ENCODE data around the gene ZCWPW2.

The ZCWPW2 gene

DNA sequence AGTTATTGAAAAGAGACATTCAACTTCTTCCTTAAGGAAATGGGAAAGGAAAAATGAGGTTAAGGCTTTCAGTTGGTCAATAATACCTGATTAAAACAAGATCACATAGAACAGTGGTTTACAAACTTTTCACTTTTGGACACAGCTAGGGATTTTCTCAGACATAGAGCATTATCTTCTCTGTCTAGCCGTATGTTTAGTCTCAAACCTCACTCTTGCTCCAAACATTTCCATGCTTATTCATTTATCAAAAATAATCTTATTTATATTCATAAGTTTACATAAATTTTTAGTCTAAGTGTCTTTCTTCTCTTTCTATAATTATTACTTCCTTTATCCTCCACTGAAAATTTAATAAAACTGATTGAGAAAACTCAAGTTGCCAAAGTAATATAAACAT, 114.3 kb downstream of the ZCWPW2 start:
- H3K4me1 ChIP-seq (ENCODE audit: control insufficient read depth in 1 of 2, insufficient read depth in 1 of 2, low read depth in 1 of 2, low read length in 1 of 2), result no peaks in the 10 kb centered on the region
- H3K4me3 ChIP-seq (ENCODE audit: low read depth in 1 of 2, low read length in 1 of 2), result no peak overlapping the region
- H3K9me3 ChIP-seq, result peaks cover 3% of the 10 kb centered on the region
- H3K36me3 ChIP-seq, result no peaks in the 10 kb centered on the region
- H3K27ac ChIP-seq, result no peak overlapping the region
- H3K27me3 ChIP-seq, result no peaks in the 10 kb centered on the region
- TF ChIP-seq, protein P1, sequence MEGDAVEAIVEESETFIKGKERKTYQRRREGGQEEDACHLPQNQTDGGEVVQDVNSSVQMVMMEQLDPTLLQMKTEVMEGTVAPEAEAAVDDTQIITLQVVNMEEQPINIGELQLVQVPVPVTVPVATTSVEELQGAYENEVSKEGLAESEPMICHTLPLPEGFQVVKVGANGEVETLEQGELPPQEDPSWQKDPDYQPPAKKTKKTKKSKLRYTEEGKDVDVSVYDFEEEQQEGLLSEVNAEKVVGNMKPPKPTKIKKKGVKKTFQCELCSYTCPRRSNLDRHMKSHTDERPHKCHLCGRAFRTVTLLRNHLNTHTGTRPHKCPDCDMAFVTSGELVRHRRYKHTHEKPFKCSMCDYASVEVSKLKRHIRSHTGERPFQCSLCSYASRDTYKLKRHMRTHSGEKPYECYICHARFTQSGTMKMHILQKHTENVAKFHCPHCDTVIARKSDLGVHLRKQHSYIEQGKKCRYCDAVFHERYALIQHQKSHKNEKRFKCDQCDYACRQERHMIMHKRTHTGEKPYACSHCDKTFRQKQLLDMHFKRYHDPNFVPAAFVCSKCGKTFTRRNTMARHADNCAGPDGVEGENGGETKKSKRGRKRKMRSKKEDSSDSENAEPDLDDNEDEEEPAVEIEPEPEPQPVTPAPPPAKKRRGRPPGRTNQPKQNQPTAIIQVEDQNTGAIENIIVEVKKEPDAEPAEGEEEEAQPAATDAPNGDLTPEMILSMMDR (IDR thresholded peaks at IDR 0.05), result no peak

GRCh38 chr3:28467414-28467813, 118.9 kb downstream of the ZCWPW2 start:
- Histone ChIP-seq H3K9me3 (peaks cover 3% of the 10 kb centered on the region), H3K27me3 (no peaks in the 10 kb centered on the region), H3K4me3 (ENCODE audit: low read depth in 1 of 2, low read length in 1 of 2) (no peak overlapping the region), H3K4me1 (ENCODE audit: control insufficient read depth in 1 of 2, insufficient read depth in 1 of 2, low read depth in 1 of 2, low read length in 1 of 2) (no peaks in the 10 kb centered on the region), H3K36me3 (no peaks in the 10 kb centered on the region), H3K27ac (no peak overlapping the region)
- TF ChIP-seq, protein P1 (IDR thresholded peaks at IDR 0.05), result no peak

DNA sequence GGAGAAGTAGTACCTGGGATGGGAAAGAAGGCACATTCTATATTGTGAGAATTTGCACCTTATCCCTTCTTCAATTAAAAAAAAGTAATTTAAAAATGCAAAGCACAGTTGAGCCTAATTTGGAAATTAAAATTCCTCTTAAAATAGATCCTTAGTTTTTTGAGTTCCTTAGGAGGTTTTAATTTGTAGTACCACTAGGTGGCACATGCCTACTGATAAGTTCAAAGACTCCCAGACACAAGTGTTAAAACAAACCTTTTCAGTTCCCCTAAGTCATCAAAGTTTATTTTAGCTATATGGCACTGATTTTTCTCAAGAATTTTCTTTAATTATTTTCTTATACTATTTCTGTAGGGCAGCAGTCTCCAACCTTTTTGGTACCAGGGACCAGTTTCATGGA, 127.7 kb downstream of the ZCWPW2 start:
- no peaks in the 10 kb centered on the region for H3K4me1 ChIP-seq (ENCODE audit: control insufficient read depth in 1 of 2, insufficient read depth in 1 of 2, low read depth in 1 of 2, low read length in 1 of 2)
- H3K27ac ChIP-seq, result no peak overlapping the region
- TF ChIP-seq, protein P1 (IDR thresholded peaks at IDR 0.05), result no peak
- H3K27me3 ChIP-seq, result no peaks in the 10 kb centered on the region
- no peak overlapping the region for H3K4me3 ChIP-seq (ENCODE audit: low read depth in 1 of 2, low read length in 1 of 2)
- H3K36me3 ChIP-seq, result no peaks in the 10 kb centered on the region
- no peaks in the 10 kb centered on the region for H3K9me3 ChIP-seq

DNA sequence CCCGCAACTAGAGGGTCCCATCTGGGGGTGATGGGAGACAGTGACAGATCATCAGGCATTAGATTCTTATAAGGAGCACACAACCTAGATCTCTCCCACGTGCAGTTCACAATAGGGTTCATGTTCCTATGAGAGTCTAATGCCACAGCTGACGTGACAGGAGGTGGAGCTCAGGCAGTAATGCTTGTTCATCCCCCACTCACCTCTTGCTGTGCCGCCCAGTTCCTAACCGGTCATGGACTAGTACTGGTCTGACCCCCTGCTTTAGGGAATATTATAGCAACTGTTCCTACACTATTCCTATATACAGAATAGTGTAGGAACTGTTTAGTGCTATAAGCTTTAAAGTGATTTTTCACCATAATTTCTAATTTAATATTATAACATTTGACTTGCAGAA, 128.2 kb downstream of the ZCWPW2 start:
- H3K27me3 ChIP-seq, result no peaks in the 10 kb centered on the region
- H3K4me1 ChIP-seq (ENCODE audit: control insufficient read depth in 1 of 2, insufficient read depth in 1 of 2, low read depth in 1 of 2, low read length in 1 of 2), result no peaks in the 10 kb centered on the region
- no peak overlapping the region for H3K4me3 ChIP-seq (ENCODE audit: low read depth in 1 of 2, low read length in 1 of 2)
- no peaks in the 10 kb centered on the region for H3K9me3 ChIP-seq
- no peaks in the 10 kb centered on the region for H3K36me3 ChIP-seq
- TF ChIP-seq, protein P1 (IDR thresholded peaks at IDR 0.05), result no peak
- H3K27ac ChIP-seq, result no peak overlapping the region

- no peak overlapping the region for H3K27ac ChIP-seq
- no peaks in the 10 kb centered on the region for H3K36me3 ChIP-seq
- TF ChIP-seq, protein P1 (IDR thresholded peaks at IDR 0.05), result no peak
- H3K9me3 ChIP-seq, result no peaks in the 10 kb centered on the region
- no peak overlapping the region for H3K4me3 ChIP-seq (ENCODE audit: low read depth in 1 of 2, low read length in 1 of 2)
- H3K4me1 ChIP-seq (ENCODE audit: control insufficient read depth in 1 of 2, insufficient read depth in 1 of 2, low read depth in 1 of 2, low read length in 1 of 2), result no peaks in the 10 kb centered on the region
- no peaks in the 10 kb centered on the region for H3K27me3 ChIP-seq
Observed at GRCh38 chr3:28485164-28485563, 136.6 kb downstream of the ZCWPW2 start.

- no peaks in the 10 kb centered on the region for H3K27me3 ChIP-seq
- no peak overlapping the region for H3K27ac ChIP-seq
- H3K36me3 ChIP-seq, result no peaks in the 10 kb centered on the region
- TF ChIP-seq, protein P1 (IDR thresholded peaks at IDR 0.05), result no peak
- H3K9me3 ChIP-seq, result no peaks in the 10 kb centered on the region
- H3K4me3 ChIP-seq (ENCODE audit: low read depth in 1 of 2, low read length in 1 of 2), result no peak overlapping the region
- no peaks in the 10 kb centered on the region for H3K4me1 ChIP-seq (ENCODE audit: control insufficient read depth in 1 of 2, insufficient read depth in 1 of 2, low read depth in 1 of 2, low read length in 1 of 2)
Observed at GRCh38 chr3:28495301-28495700, 146.8 kb downstream of the ZCWPW2 start.

All from neutrophil (primary cell).